Right ventricle myocardium inferior (tissue), 1 donor: Measurements from ENCODE around the gene ALDH3A2. TPM values are rescaled to one million over a fixed set of nuclear protein-coding genes. Genes with fewer than 3 reads are reported as not detected.

Experiments used
- ATAC-seq: fragments of 200-7000 bp; cut with Tn5 transposase; one replicate; pipeline ENCODE4 v1.9.1; 2020; ENCODE audit warnings: mild to moderate bottlenecking, moderate library complexity
- DNase-seq: peaks from one replicate; pipeline ENCODE4 v3.0.0; 2021; ENCODE audit errors: missing footprints
- intact Hi-C: fragments of 100-400 bp; cut with DNase I; formaldehyde crosslinking; loops from one replicate; pipeline ENCODE4 v1.11.0; 2022
- total RNA-seq: library from RNA; stranded (reverse); fragmentation: NEBNext Ultra II Directional; extraction: Animal tissue kit (Norgen Biotek cat#: 25700); gene quantifications from one replicate; pipeline ENCODE4 v1.2.1, GENCODE V29; 2021
- donor health status: DM: no; HTN: yes; CAD: no; lungs with severe emphysema.

Gene ALDH3A2
- total RNA-seq, 1 donor from 2014 or later: 64.4 TPM

- intact Hi-C loops: loop anchor here (5.0 kb wide), 3 partner anchors 105 to 270 kb away; partner anchors contain the start of gene MAPK7
- ATAC-seq (no peak), DNase-seq (no peak)
Measured at GRCh38 chr17:19646788-19647696, 1.5 kb upstream of the ALDH3A2 start.

GRCh38 chr17:19647697-19648474, 665 bp upstream of the ALDH3A2 start:
- intact Hi-C loops: loop anchor here (5.0 kb wide), 3 partner anchors 104 to 271 kb away; partner anchors contain the start of gene MAPK7
- DNase-seq: peak; percentile 85
- peak; percentile 62 for ATAC-seq

- DNase-seq (no peak), ATAC-seq (no peak)
- intact Hi-C loops: loop anchor here (5.0 kb wide), 3 partner anchors 103 to 272 kb away; partner anchors contain the start of gene MAPK7
Measured at GRCh38 chr17:19649274-19649541, 657 bp downstream of the ALDH3A2 start.

- no peak for DNase-seq
- intact Hi-C loops: no loop called here
Measured at GRCh38 chr17:19650826-19651225, 2.3 kb downstream of the ALDH3A2 start.

GRCh38 chr17:19651451-19652238, 3.1 kb downstream of the ALDH3A2 start:
- ATAC-seq (no peak), DNase-seq (no peak)
- intact Hi-C loops: no loop called here

More at GRCh38 chr17:19650826-19651225, 2.3 kb downstream of the ALDH3A2 start:
- ATAC-seq: no peak

- DNase-seq (no peak), ATAC-seq (no peak)
- intact Hi-C loops: no loop called here
Measured at GRCh38 chr17:19652595-19652994, 4.0 kb downstream of the ALDH3A2 start.

GRCh38 chr17:19654342-19654886, 5.9 kb downstream of the ALDH3A2 start:
- DNase-seq: no peak
- no peak for ATAC-seq
- intact Hi-C loops: no loop called here

GRCh38 chr17:19654896-19655295, 6.3 kb downstream of the ALDH3A2 start:
- ATAC-seq (no peak), DNase-seq (no peak)
- intact Hi-C loops: no loop called here

GRCh38 chr17:19656336-19656735, 7.8 kb downstream of the ALDH3A2 start:
- DNase-seq (no peak), ATAC-seq (no peak)
- intact Hi-C loops: no loop called here

- DNase-seq (no peak), ATAC-seq (no peak)
- intact Hi-C loops: no loop called here
Measured at GRCh38 chr17:19656851-19657581, 8.5 kb downstream of the ALDH3A2 start.

- no peak for DNase-seq
- no peak for ATAC-seq
- intact Hi-C loops: no loop called here
Measured at GRCh38 chr17:19659366-19660177, 11.0 kb downstream of the ALDH3A2 start.

GRCh38 chr17:19660219-19660870, 11.8 kb downstream of the ALDH3A2 start:
- no peak for DNase-seq
- no peak for ATAC-seq
- intact Hi-C loops: no loop called here

- DNase-seq (no peak), ATAC-seq (no peak)
- intact Hi-C loops: no loop called here
Measured at GRCh38 chr17:19661121-19661520, 12.6 kb downstream of the ALDH3A2 start.

GRCh38 chr17:19663097-19663496, 14.5 kb downstream of the ALDH3A2 start:
- DNase-seq: no peak
- no peak for ATAC-seq
- intact Hi-C loops: no loop called here

- ATAC-seq: peak; percentile 68
- intact Hi-C loops: no loop called here
- DNase-seq: no peak
Measured at GRCh38 chr17:19664136-19664820, 15.7 kb downstream of the ALDH3A2 start.

GRCh38 chr17:19664821-19665181, 16.2 kb downstream of the ALDH3A2 start:
- intact Hi-C loops: no loop called here
- ATAC-seq (no peak), DNase-seq (no peak)
